ENCODE results near the gene ZNF568.

- TF ChIP-seq CTCF (conservative IDR thresholded peaks at IDR 0.05; ENCODE audit: low read length) (no peak), EZH2phosphoT487 (IDR thresholded peaks at IDR 0.05; ENCODE audit: borderline replicate concordance, low read depth, low read length) (no peak)
Measured at GRCh38 chr19:36898422-36898821, 17.7 kb upstream of the ZNF568 start.
